MCF 10A (cell line): ENCODE measurements around the gene LRRC56. TPM values are rescaled to one million over a fixed set of nuclear protein-coding genes. Genes with fewer than 3 reads are reported as not detected.

Source experiments
- BruUV-seq: library from RNA; stranded (reverse); fragments of 400-500 nt; replicated peaks from 2 replicates; lab custom pipeline; 2021; lab: Mats Ljungman, UMichigan
- CTCF ChIA-PET: fragments of 300-600 bp; sonication (Branson Sonifier 250); formaldehyde crosslinking; extraction: SDS; loops from one replicate; lab custom pipeline; 2021; ENCODE audit warnings: antibody characterized with exemption, inconsistent platforms; lab: Yijun Ruan, JAX
- POLR2A ChIA-PET: fragments of 300-600, 350-650 bp; sonication (Branson Sonifier 250); formaldehyde crosslinking; extraction: SDS; loops from one replicate; lab custom pipeline; 2020; ENCODE audit warnings: antibody characterized with exemption, inconsistent platforms; lab: Yijun Ruan, JAX
- DNase-seq: peaks from one replicate; pipeline ENCODE4 v3.0.0-alpha.2; 2018; ENCODE audit not compliant: unreplicated experiment
- H3K27ac Mint-ChIP-seq: one replicate; pipeline ENCODE4 v1.8.0; 2022; ENCODE audit warnings: mild to moderate bottlenecking, low read depth, mixed read lengths; ENCODE audit not compliant: unreplicated experiment
- H3K27me3 Mint-ChIP-seq: one replicate; pipeline ENCODE4 v1.8.0; 2022; ENCODE audit warnings: mixed read lengths; ENCODE audit not compliant: insufficient read depth, unreplicated experiment
- H3K36me3 Mint-ChIP-seq: one replicate; pipeline ENCODE4 v1.8.0; 2022; ENCODE audit warnings: mild to moderate bottlenecking, moderate library complexity, mixed read lengths; ENCODE audit not compliant: insufficient read depth, unreplicated experiment
- H3K4me1 Mint-ChIP-seq: one replicate; pipeline ENCODE4 v1.8.0; 2022; ENCODE audit warnings: mixed read lengths; ENCODE audit not compliant: insufficient read depth, unreplicated experiment
- H3K4me3 Mint-ChIP-seq: one replicate; pipeline ENCODE4 v1.8.0; 2022; ENCODE audit warnings: mild to moderate bottlenecking, moderate library complexity, mixed read lengths; ENCODE audit not compliant: unreplicated experiment
- H3K9me3 Mint-ChIP-seq: one replicate; pipeline ENCODE4 v1.8.0; 2022; ENCODE audit warnings: mixed read lengths; ENCODE audit not compliant: unreplicated experiment
- CTCF ChIP-seq: fragments of 200-600 bp; IDR thresholded peaks from one replicate; pipeline ENCODE4 v1.8.0; 2022; ENCODE audit warnings: antibody characterized with exemption, mild to moderate bottlenecking; ENCODE audit not compliant: unreplicated experiment
- intact Hi-C: fragments of 100-400 bp; cut with micrococcal nuclease; formaldehyde crosslinking; loops from 2 replicates; pipeline ENCODE4 v1.14.1; 2022
- total RNA-seq: library from RNA; stranded (reverse); gene quantifications from 2 replicates; pipeline ENCODE4 v1.2.3, GENCODE V29; 2022

LRRC56 gene
- total RNA-seq, 1 experiment from 2014 or later, result 0.75 TPM

- Mint-ChIP-seq H3K9me3 (no peaks in the 10 kb centered on the region), H3K27me3 (no peaks in the 10 kb centered on the region), H3K27ac (no peak overlapping the region), H3K36me3 (peaks cover 5% of the 10 kb centered on the region), H3K4me1 (no peaks in the 10 kb centered on the region), H3K4me3 (no peak overlapping the region)
- TF ChIP-seq CTCF, result no peak
- no TSS peak for BruUV-seq
- POLR2A ChIA-PET, result interaction anchor here (0.7 to 1.3 kb wide), 4 partner anchors 9 to 152 kb away, joined by 3 to 4 read pairs (median 3); no protein-coding TSS in a partner anchor
- intact Hi-C loops, result no loop called here
- CTCF ChIA-PET, result interaction anchor here (0.7 to 1.4 kb wide), 3 partner anchors 9 to 26 kb away, joined by 3 to 6 read pairs (median 4); partner anchors contain the start of gene HRAS
- DNase-seq, result no peak
These were observed 7.8 kb downstream of the LRRC56 start for GRCh38 chr11:545171-545570.

GRCh38 chr11:548700-549603 lies 11.6 kb downstream of the LRRC56 start:
- no peaks in the 10 kb centered on the region for H3K36me3 Mint-ChIP-seq
- BruUV-seq, result no TSS peak
- intact Hi-C loops, result no loop called here
- no peaks in the 10 kb centered on the region for H3K9me3 Mint-ChIP-seq
- no peaks in the 10 kb centered on the region for H3K27me3 Mint-ChIP-seq
- H3K4me3 Mint-ChIP-seq, result no peak overlapping the region
- no peak overlapping the region for H3K27ac Mint-ChIP-seq
- ChIA-PET POLR2A (interaction anchor here (1.0 kb wide), 1 partner anchor 13 kb away, joined by 5 read pairs; the partner anchor contains the start of gene HRAS), CTCF (no interaction called here)
- no peak for TF ChIP-seq CTCF
- no peaks in the 10 kb centered on the region for H3K4me1 Mint-ChIP-seq
- DNase-seq, result no peak

GRCh38 chr11:550021-550745 lies 12.9 kb downstream of the LRRC56 start:
- Mint-ChIP-seq H3K36me3 (no peaks in the 10 kb centered on the region), H3K4me3 (no peak overlapping the region), H3K27me3 (no peaks in the 10 kb centered on the region), H3K4me1 (no peaks in the 10 kb centered on the region), H3K9me3 (no peaks in the 10 kb centered on the region), H3K27ac (no peak overlapping the region)
- TF ChIP-seq CTCF, result no peak
- no peak for DNase-seq
- intact Hi-C loops, result no loop called here
- CTCF ChIA-PET, result interaction anchor here (0.6 to 0.7 kb wide), 2 partner anchors 28 to 31 kb away, joined by 3 read pairs; no protein-coding TSS in a partner anchor
- POLR2A ChIA-PET, result no interaction called here
- BruUV-seq, result no TSS peak

- TF ChIP-seq CTCF, result no peak
- no peaks in the 10 kb centered on the region for H3K9me3 Mint-ChIP-seq
- H3K27ac Mint-ChIP-seq, result no peak overlapping the region
- ChIA-PET CTCF (interaction anchor here (0.6 to 0.7 kb wide), 2 partner anchors 28 to 32 kb away, joined by 3 read pairs; no protein-coding TSS in a partner anchor), POLR2A (no interaction called here)
- no peaks in the 10 kb centered on the region for H3K36me3 Mint-ChIP-seq
- no peak for DNase-seq
- intact Hi-C loops, result no loop called here
- H3K27me3 Mint-ChIP-seq, result no peaks in the 10 kb centered on the region
- no TSS peak for BruUV-seq
- no peaks in the 10 kb centered on the region for H3K4me1 Mint-ChIP-seq
- H3K4me3 Mint-ChIP-seq, result no peak overlapping the region
These were observed 13.4 kb downstream of the LRRC56 start for GRCh38 chr11:550746-551085.
